Adrenal gland (tissue), 5 donors: ENCODE data around the gene RUNX1.

Experiments used
- CTCF ChIP-seq, 6 experiments: fragments of 450-650 bp in 4 of 6; fragments of 200-600 bp in 2 of 6; sonication (generic) in 1 of 6; IDR thresholded peaks; 1 replicate in 5 of 6; 2 replicates in 1 of 6; pipeline versions ENCODE4 v1.5.1 to v1.8.0; 2016 to 2021; ENCODE audit warnings: antibody characterized with exemption in 6 of 6, mild to moderate bottlenecking in 2 of 6, moderate library complexity in 1 of 6
- POLR2A ChIP-seq, 2 donors: fragments of 450-650 bp; IDR thresholded peaks; one replicate each; pipeline ENCODE4 v1.6.1; 2017; ENCODE audit warnings: antibody characterized with exemption in 2 of 2, mild to moderate bottlenecking in 2 of 2, moderate library complexity in 1 of 2
- donor health status: DM: no; HTN: no; CAD: no.

GRCh38 chr21:34770576-34770975, 278.5 kb downstream of the RUNX1 start:
- TF ChIP-seq CTCF (IDR thresholded peaks at IDR 0.05) (no peak), POLR2A (IDR thresholded peaks at IDR 0.05) (no peak)
